ENCODE data around the gene LGR4. TPM values are rescaled to one million over a fixed set of nuclear protein-coding genes. Genes with fewer than 3 reads are reported as not detected.
"Not testable (repeated sequence)": the region's sequence is repeated elsewhere in the genome, so short reads cannot be mapped to it uniquely, and the experiment has no call there.

The LGR4 gene
- total and polyA plus RNA-seq, 2 of the 13 experiments (the other 11 are each of a cell fraction or from before 2014, with no cell fraction given): 42.1 to 68.7 TPM

DNA sequence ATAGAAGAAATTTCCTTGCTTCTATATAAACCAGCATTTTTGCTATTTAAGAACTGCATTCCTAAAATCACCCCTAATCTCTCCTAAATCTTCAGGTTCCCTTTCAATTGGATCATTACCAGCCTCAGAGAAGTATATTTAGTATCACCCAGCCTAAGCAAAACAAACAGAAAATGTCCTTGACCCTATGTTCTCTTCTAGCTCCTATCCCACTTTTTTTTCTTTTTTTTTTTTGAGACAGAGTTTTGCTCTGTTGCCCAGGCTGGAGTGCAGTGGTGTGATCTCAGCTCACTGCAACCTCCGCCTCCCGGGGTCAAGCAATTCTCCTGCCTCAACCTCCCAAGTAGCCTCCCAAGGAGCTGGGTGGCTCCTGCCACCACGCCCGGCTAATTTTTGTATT is 137.8 kb downstream of the LGR4 start (continued):
- peak; percentile 77 for TF ChIP-seq NR2F6 (IDR thresholded peaks at IDR 0.05)
- TF ChIP-seq NR2F6 (CRISPR knock-in tag; IDR thresholded peaks at IDR 0.05): peak; percentile 87
- TF ChIP-seq FOXA3 (CRISPR knock-in tag; IDR thresholded peaks at IDR 0.05): peak; percentile 53
- not testable (repeated sequence) for TF ChIP-seq HNF1A (IDR thresholded peaks at IDR 0.05; ENCODE audit: low read depth)
- peak; percentile 40; the same call in 1 of the 2 replicates for TF ChIP-seq HNF1A (CRISPR knock-in tag; IDR thresholded peaks at IDR 0.05; ENCODE audit: borderline replicate concordance)
- peak; percentile 42; the same call in 1 of the 2 replicates for TF ChIP-seq SALL1 (CRISPR knock-in tag; IDR thresholded peaks at IDR 0.05)
- TF ChIP-seq, protein P1, sequence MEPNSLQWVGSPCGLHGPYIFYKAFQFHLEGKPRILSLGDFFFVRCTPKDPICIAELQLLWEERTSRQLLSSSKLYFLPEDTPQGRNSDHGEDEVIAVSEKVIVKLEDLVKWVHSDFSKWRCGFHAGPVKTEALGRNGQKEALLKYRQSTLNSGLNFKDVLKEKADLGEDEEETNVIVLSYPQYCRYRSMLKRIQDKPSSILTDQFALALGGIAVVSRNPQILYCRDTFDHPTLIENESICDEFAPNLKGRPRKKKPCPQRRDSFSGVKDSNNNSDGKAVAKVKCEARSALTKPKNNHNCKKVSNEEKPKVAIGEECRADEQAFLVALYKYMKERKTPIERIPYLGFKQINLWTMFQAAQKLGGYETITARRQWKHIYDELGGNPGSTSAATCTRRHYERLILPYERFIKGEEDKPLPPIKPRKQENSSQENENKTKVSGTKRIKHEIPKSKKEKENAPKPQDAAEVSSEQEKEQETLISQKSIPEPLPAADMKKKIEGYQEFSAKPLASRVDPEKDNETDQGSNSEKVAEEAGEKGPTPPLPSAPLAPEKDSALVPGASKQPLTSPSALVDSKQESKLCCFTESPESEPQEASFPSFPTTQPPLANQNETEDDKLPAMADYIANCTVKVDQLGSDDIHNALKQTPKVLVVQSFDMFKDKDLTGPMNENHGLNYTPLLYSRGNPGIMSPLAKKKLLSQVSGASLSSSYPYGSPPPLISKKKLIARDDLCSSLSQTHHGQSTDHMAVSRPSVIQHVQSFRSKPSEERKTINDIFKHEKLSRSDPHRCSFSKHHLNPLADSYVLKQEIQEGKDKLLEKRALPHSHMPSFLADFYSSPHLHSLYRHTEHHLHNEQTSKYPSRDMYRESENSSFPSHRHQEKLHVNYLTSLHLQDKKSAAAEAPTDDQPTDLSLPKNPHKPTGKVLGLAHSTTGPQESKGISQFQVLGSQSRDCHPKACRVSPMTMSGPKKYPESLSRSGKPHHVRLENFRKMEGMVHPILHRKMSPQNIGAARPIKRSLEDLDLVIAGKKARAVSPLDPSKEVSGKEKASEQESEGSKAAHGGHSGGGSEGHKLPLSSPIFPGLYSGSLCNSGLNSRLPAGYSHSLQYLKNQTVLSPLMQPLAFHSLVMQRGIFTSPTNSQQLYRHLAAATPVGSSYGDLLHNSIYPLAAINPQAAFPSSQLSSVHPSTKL (CRISPR knock-in tag; IDR thresholded peaks at IDR 0.05): peak; percentile 70

All from HepG2 (cell line).